Ramos (cell line): ENCODE data around the gene NARS2.

Source experiments
- in situ Hi-C: fragments of 300-500 bp; cut with MboI; formaldehyde crosslinking; loops from one replicate; pipeline ENCODE4 v1.14.3; 2022; ENCODE audit warnings: low sequenced_read_pairs; ENCODE audit not compliant: unreplicated experiment

NARS2 gene

DNA sequence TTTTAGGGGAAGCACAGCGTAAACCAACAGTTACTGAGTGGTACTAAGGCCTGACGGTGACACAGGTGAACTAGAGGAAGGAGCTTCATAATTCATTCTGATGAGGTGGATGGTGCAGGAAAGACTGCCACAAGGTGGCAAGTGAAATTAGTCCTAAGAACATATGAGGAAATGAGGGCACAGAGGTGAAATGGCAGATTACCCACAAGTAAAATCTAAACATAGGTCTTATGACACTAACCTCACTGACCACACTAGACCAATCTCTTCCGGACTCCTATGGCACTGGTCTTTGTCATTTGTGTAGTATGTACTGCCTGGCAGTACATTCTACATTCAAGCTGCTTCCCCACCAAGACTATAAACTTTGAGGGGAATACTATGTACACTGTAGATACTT lies 177.3 kb downstream of the NARS2 start:
- in situ Hi-C loops, result no loop called here

DNA sequence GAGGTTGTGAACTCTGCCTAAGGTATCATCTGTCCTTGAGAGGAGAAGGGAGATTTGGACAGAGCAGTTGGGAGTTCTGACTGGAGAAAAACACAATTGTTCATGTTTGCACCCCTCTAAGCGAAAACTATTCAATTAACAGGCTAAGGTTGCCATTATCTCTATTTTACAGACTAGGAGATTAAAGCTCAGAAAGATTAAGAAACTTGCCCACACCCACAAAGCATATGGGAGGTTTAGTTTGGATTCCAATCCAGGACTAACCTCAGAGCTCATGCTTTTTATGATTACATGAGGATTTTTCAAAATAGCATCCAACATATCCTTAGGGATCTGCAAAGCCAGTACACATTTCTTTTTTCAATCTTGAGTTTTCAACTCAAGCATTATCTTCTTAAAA lies 179.1 kb downstream of the NARS2 start:
- in situ Hi-C loops, result no loop called here

DNA sequence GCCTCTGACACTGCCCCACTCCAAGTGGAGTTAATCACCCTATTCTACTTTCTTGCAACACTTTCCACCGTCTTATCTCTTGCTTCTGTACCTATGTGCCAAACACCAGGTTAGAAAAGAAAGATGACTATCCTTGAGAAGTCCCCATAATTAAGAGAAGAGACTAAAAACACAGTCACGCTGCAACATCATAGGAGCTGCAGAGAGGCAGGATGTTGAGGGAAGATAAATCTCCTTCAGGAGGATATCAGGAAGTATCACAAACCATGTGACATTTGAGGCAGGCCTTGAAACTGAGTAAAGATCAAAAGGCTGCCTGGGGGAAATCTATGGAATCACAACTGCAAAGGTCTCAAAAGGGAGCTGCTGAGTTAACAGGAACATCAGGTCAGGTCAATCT lies 181.8 kb downstream of the NARS2 start:
- in situ Hi-C loops, result no loop called here

DNA sequence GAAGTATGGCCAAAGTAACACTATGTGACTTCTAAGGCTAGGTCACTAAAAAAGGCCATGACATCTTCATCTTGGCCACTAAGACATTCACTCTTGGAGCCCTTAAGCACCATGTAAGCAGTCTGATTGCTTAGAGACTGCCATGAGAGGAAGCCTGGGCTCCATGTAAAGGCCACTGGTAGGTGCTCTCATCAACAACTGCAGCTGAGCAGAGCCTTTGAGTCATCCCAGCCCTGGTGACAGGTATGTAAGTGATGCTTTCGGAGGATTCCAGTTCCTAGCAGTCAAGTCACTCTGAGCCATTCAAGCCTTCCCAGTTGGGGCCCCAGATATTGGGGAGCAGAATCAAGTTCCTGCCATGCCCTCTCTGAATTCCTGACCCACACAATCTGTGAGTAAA lies 183.2 kb downstream of the NARS2 start:
- in situ Hi-C loops, result no loop called here

DNA sequence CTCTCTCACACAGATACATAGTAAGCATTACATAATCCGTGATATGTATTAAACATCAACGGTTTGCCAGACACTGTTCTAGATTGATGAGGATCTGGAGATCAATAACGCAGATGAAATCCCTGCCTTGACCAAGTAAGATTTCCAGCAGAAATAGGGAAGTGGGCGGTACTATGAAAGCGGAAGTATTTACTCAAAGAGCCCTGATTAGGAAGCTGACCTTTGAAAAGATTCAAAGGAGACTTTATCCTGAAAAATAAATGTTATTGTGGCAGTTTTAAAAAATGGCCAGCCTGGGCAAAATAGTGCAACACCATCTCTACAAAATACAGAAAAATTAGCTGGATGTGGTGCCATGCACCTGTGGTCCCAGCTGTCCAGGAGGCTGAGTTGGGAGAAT lies 183.9 kb downstream of the NARS2 start:
- in situ Hi-C loops, result no loop called here

DNA sequence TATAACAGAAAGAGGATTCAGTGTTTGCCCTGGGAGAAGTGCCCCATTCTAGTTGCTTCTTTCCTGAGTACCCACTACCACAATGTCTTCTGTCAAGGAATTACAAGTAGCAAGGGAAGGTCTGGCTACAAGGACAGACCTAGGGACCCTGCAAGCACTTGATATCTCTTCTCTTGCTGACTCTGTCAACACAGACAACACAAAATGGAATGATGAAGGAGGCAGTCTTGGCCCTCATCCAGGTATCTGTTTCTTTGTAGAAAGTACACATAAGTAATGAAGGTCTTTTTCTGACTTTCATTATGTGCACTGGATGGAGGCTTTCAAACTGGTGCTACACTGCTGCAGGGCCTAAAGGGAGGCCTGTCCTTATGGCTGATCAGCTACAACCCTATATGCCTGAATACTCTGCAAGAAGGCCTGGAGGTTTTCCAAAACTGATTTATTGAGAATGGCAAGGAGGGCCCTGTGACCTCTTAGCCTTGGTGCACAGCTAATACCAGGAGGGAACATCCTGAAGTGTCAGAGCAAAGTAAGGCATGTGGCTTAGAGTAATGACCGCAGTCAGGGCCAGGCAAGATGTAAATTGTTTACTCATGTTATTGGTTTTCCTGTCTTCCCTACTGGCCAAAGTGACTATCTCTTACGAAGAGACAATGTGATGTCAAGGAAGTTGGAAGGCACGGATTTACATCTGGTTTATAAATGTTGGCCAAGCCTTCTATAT lies 188.3 kb downstream of the NARS2 start:
- in situ Hi-C loops, result no loop called here
